A673 (cell line): ENCODE results near the gene ELK3. TPM values are rescaled to one million over a fixed set of nuclear protein-coding genes. Genes with fewer than 3 reads are reported as not detected.

Experiments used
- BruUV-seq: library from RNA; stranded (reverse); fragments of 400-500 nt; replicated peaks from 2 replicates; lab custom pipeline; 2021; lab: Mats Ljungman, UMichigan
- CTCF ChIA-PET: fragments of 300-600 bp; sonication (Branson Sonifier 250); formaldehyde crosslinking; loops from one replicate; lab custom pipeline; 2022; ENCODE audit warnings: antibody characterized with exemption; lab: Charles Lee
- POLR2A ChIA-PET: fragments of 300-600 bp; sonication (Branson Sonifier 250); formaldehyde crosslinking; loops from one replicate; lab custom pipeline; 2022; ENCODE audit warnings: antibody characterized with exemption; ENCODE audit not compliant: low non-redundant PET; lab: Charles Lee
- DNase-seq: peaks from one replicate; pipeline ENCODE4 v3.0.0-alpha.2; 2015; ENCODE audit warnings: low spot score
- H3K27ac ChIP-seq: fragments of 200-600 bp; sonication (generic); 2 replicates; pipeline ENCODE4 v1.5.1; 2016; ENCODE audit warnings: mixed run types, low read depth, mild to moderate bottlenecking, mixed read lengths, antibody characterized with exemption, low read length; ENCODE audit not compliant: poor library complexity, severe bottlenecking
- H3K27me3 ChIP-seq: fragments of 200-600 bp; sonication (generic); replicated peaks from 2 replicates; pipeline ENCODE4 v1.6.1; 2017; ENCODE audit warnings: mixed run types, low read depth, mild to moderate bottlenecking, mixed read lengths, antibody characterized with exemption, low read length; ENCODE audit not compliant: insufficient read depth, poor library complexity
- H3K36me3 ChIP-seq: fragments of 200-600 bp; sonication (generic); 2 replicates; pipeline ENCODE4 v1.6.1; 2016; ENCODE audit warnings: mixed run types, mild to moderate bottlenecking, mixed read lengths, antibody characterized with exemption, low read length; ENCODE audit not compliant: insufficient read depth, poor library complexity, severe bottlenecking
- H3K4me1 ChIP-seq: fragments of 200-600 bp; sonication (generic); 2 replicates; pipeline ENCODE4 v1.6.1; 2017; ENCODE audit warnings: mixed run types, mild to moderate bottlenecking, mixed read lengths, antibody characterized with exemption, low read length; ENCODE audit not compliant: insufficient read depth, poor library complexity, severe bottlenecking
- H3K4me3 ChIP-seq: fragments of 200-600 bp; sonication (generic); 2 replicates; pipeline ENCODE4 v1.5.1; 2016; ENCODE audit warnings: low read depth, mixed run types, mild to moderate bottlenecking, mixed read lengths, low read length; ENCODE audit not compliant: poor library complexity, severe bottlenecking
- H3K9me3 ChIP-seq: fragments of 200-600 bp; sonication (generic); 2 replicates; pipeline ENCODE4 v1.6.1; 2016; ENCODE audit warnings: mixed run types, low read depth, mild to moderate bottlenecking, mixed read lengths, antibody characterized with exemption, low read length; ENCODE audit not compliant: poor library complexity, severe bottlenecking
- CTCF ChIP-seq: fragments of 300-800, 200-600 bp; sonication (generic); conservative IDR thresholded peaks from 2 replicates; pipeline ENCODE4 v1.5.1; 2017; ENCODE audit warnings: low read depth, mild to moderate bottlenecking, antibody characterized with exemption, low read length, moderate library complexity, mixed read lengths
- EZH2 ChIP-seq: fragments of 200-600 bp; sonication (generic); IDR thresholded peaks from 2 replicates; pipeline ENCODE4 v1.6.1; 2017; ENCODE audit warnings: borderline replicate concordance, low read depth, mild to moderate bottlenecking, mixed read lengths, antibody characterized with exemption, low read length; ENCODE audit not compliant: poor library complexity, severe bottlenecking
- intact Hi-C: fragments of 100-400 bp; cut with micrococcal nuclease; formaldehyde crosslinking; loops from one replicate; pipeline ENCODE4 v1.10.0; 2022; ENCODE audit not compliant: unreplicated experiment
- total RNA-seq: library from RNA; stranded (reverse); gene quantifications from 2 replicates; pipeline ENCODE4 v1.2.3, GENCODE V29; 2021

The ELK3 gene
- total RNA-seq, 1 experiment from 2014 or later: 62.1 TPM

GRCh38 chr12:96164951-96165811 lies 29.0 kb upstream of the ELK3 start:
- H3K27me3 ChIP-seq: no peaks in the 10 kb centered on the region
- TF ChIP-seq EZH2: no peak
- no peak overlapping the region for H3K27ac ChIP-seq
- BruUV-seq: no TSS peak
- H3K4me1 ChIP-seq: no peaks in the 10 kb centered on the region
- no peaks in the 10 kb centered on the region for H3K36me3 ChIP-seq
- intact Hi-C loops: no loop called here
- CTCF ChIA-PET: no interaction called here
- POLR2A ChIA-PET: no interaction called here
- no peaks in the 10 kb centered on the region for H3K9me3 ChIP-seq
- H3K4me3 ChIP-seq: no peak overlapping the region
- no peak for DNase-seq

GRCh38 chr12:96166765-96167164 lies 27.4 kb upstream of the ELK3 start:
- Histone ChIP-seq H3K4me1 (no peaks in the 10 kb centered on the region), H3K27me3 (no peaks in the 10 kb centered on the region), H3K27ac (no peak overlapping the region), H3K36me3 (no peaks in the 10 kb centered on the region), H3K4me3 (no peak overlapping the region), H3K9me3 (no peaks in the 10 kb centered on the region)
- CTCF ChIA-PET: no interaction called here
- BruUV-seq: no TSS peak
- no peak for DNase-seq
- no peak for TF ChIP-seq CTCF
- no peak for TF ChIP-seq EZH2
- POLR2A ChIA-PET: no interaction called here
- intact Hi-C loops: no loop called here

- DNase-seq: no peak
- no peak overlapping the region for H3K4me3 ChIP-seq
- H3K36me3 ChIP-seq: no peaks in the 10 kb centered on the region
- no TSS peak for BruUV-seq
- no peaks in the 10 kb centered on the region for H3K4me1 ChIP-seq
- intact Hi-C loops: no loop called here
- ChIA-PET CTCF (no interaction called here), POLR2A (no interaction called here)
- TF ChIP-seq EZH2 (no peak), CTCF (no peak)
- no peaks in the 10 kb centered on the region for H3K27me3 ChIP-seq
- no peak overlapping the region for H3K27ac ChIP-seq
- H3K9me3 ChIP-seq: no peaks in the 10 kb centered on the region
These were observed 26.7 kb upstream of the ELK3 start for GRCh38 chr12:96167492-96167891.
